HCT116 (cell line): ENCODE results near the gene SIL1.

ENCODE experiments used
- CTCF ChIP-seq, 3 experiments: fragments of 200-600 bp in 1 of 3; sonication (generic) in 1 of 3; IDR thresholded peaks in 2 of 3; conservative IDR thresholded peaks in 1 of 3; 2 replicates each; pipeline ENCODE4 v1.5.1; 2012 to 2017; ENCODE audit warnings: low read depth in 2 of 3, low read length in 2 of 3, antibody characterized with exemption in 1 of 3, borderline replicate concordance in 1 of 3, control low read depth in 1 of 3, mild to moderate bottlenecking in 1 of 3, mixed read lengths in 1 of 3, mixed run types in 1 of 3, moderate library complexity in 1 of 3; ENCODE audit not compliant: insufficient read depth in 1 of 3
- POLR2A ChIP-seq: IDR thresholded peaks from 2 replicates; pipeline ENCODE4 v1.7.0; 2011; ENCODE audit warnings: borderline replicate concordance; ENCODE audit not compliant: insufficient read depth, insufficient read length; ENCODE audit errors: extremely low read depth
- ZFX ChIP-seq: fragments of 450-650 bp; IDR thresholded peaks from 2 replicates; pipeline ENCODE4 v1.6.1; 2017

GRCh38 chr5:139207297-139208000 lies 9.3 kb upstream of the SIL1 start:
- TF ChIP-seq CTCF (IDR thresholded peaks at IDR 0.05 in 2 of 3, conservative IDR thresholded peaks at IDR 0.05 in 1 of 3; ENCODE audit: borderline replicate concordance in 1 of 3, insufficient read depth in 1 of 3, low read depth in 2 of 3, low read length in 2 of 3) (no peak), POLR2A (no peak), ZFX (no peak)
